ENCODE results near the gene AGTPBP1. TPM values are rescaled to one million over a fixed set of nuclear protein-coding genes. Genes with fewer than 3 reads are reported as not detected.
A peak's percentile ranks its signal among the peaks of the same experiment; 100 is the strongest.

Gene AGTPBP1
- total RNA-seq, 2 experiments from 2014 or later, result 43.9 to 46.4 TPM

- intact Hi-C loops (cut with micrococcal nuclease), result no loop called here
- Mint-ChIP-seq H3K4me3 (no peak overlapping the region), H3K4me1 (ENCODE audit: low read depth) (peaks cover 13% of the 10 kb centered on the region), H3K27me3 (peaks cover 3% of the 10 kb centered on the region), H3K9me3 (no peaks in the 10 kb centered on the region), H3K36me3 (ENCODE audit: low read depth) (no peaks in the 10 kb centered on the region), H3K27ac (no peak overlapping the region)
- no peak for ATAC-seq
- DNase-seq, result no peak
- ChIA-PET POLR2A (no interaction called here), CTCF (no interaction called here)
- TF ChIP-seq, protein P1, sequence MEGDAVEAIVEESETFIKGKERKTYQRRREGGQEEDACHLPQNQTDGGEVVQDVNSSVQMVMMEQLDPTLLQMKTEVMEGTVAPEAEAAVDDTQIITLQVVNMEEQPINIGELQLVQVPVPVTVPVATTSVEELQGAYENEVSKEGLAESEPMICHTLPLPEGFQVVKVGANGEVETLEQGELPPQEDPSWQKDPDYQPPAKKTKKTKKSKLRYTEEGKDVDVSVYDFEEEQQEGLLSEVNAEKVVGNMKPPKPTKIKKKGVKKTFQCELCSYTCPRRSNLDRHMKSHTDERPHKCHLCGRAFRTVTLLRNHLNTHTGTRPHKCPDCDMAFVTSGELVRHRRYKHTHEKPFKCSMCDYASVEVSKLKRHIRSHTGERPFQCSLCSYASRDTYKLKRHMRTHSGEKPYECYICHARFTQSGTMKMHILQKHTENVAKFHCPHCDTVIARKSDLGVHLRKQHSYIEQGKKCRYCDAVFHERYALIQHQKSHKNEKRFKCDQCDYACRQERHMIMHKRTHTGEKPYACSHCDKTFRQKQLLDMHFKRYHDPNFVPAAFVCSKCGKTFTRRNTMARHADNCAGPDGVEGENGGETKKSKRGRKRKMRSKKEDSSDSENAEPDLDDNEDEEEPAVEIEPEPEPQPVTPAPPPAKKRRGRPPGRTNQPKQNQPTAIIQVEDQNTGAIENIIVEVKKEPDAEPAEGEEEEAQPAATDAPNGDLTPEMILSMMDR (IDR thresholded peaks at IDR 0.05), result no peak
Observed at GRCh38 chr9:85746309-85746708, 4.6 kb upstream of the AGTPBP1 start.

GRCh38 chr9:85745203-85745602 is 3.4 kb upstream of the AGTPBP1 start:
- intact Hi-C loops (cut with micrococcal nuclease), result no loop called here
- H3K27me3 Mint-ChIP-seq, result peaks cover 3% of the 10 kb centered on the region
- H3K9me3 Mint-ChIP-seq, result no peaks in the 10 kb centered on the region
- TF ChIP-seq, protein P1 (IDR thresholded peaks at IDR 0.05), result no peak
- DNase-seq (no peak), ATAC-seq (no peak)
- H3K4me3 Mint-ChIP-seq, result no peak overlapping the region
- CTCF ChIA-PET, result interaction anchor here (1.2 kb wide), 1 partner anchor 47 kb away, joined by 5 read pairs; no protein-coding TSS in a partner anchor
- H3K4me1 Mint-ChIP-seq (ENCODE audit: low read depth), result peaks cover 19% of the 10 kb centered on the region
- H3K27ac Mint-ChIP-seq, result no peak overlapping the region
- H3K36me3 Mint-ChIP-seq (ENCODE audit: low read depth), result no peaks in the 10 kb centered on the region
- POLR2A ChIA-PET, result no interaction called here

- ChIA-PET CTCF (interaction anchor here (1.2 kb wide), 1 partner anchor 46 kb away, joined by 5 read pairs; no protein-coding TSS in a partner anchor), POLR2A (no interaction called here)
- peaks cover 22% of the 10 kb centered on the region for H3K4me1 Mint-ChIP-seq (ENCODE audit: low read depth)
- intact Hi-C loops (cut with micrococcal nuclease), result loop anchor here (5.0 kb wide), 1 partner anchor 198 kb away; the partner anchor contains the start of gene NAA35
- H3K9me3 Mint-ChIP-seq, result no peaks in the 10 kb centered on the region
- DNase-seq (no peak), ATAC-seq (no peak)
- no peaks in the 10 kb centered on the region for H3K36me3 Mint-ChIP-seq (ENCODE audit: low read depth)
- no peak overlapping the region for H3K27ac Mint-ChIP-seq
- H3K4me3 Mint-ChIP-seq, result no peak overlapping the region
- TF ChIP-seq, protein P1 (IDR thresholded peaks at IDR 0.05), result no peak
- H3K27me3 Mint-ChIP-seq, result peaks cover 3% of the 10 kb centered on the region
Observed at GRCh38 chr9:85744480-85744879, 2.7 kb upstream of the AGTPBP1 start.

- ChIA-PET CTCF (interaction anchor here (0.7 to 5.2 kb wide), 3 partner anchors 45 to 133 kb away, joined by 4 to 27 read pairs (median 4); no protein-coding TSS in a partner anchor), POLR2A (interaction anchor here (1.1 kb wide), 1 partner anchor 14 kb away, joined by 3 read pairs; no protein-coding TSS in a partner anchor)
- no peaks in the 10 kb centered on the region for H3K36me3 Mint-ChIP-seq (ENCODE audit: low read depth)
- no peak for ATAC-seq
- DNase-seq, result peak; percentile 17
- peak overlapping the region; percentile 63 for H3K4me3 Mint-ChIP-seq
- intact Hi-C loops (cut with micrococcal nuclease), result loop anchor here (5.0 kb wide), 1 partner anchor 199 kb away; the partner anchor contains the start of gene NAA35
- H3K27ac Mint-ChIP-seq, result peak overlapping the region; percentile 81
- peaks cover 3% of the 10 kb centered on the region for H3K27me3 Mint-ChIP-seq
- peaks cover 27% of the 10 kb centered on the region for H3K4me1 Mint-ChIP-seq (ENCODE audit: low read depth)
- TF ChIP-seq, protein P1 (IDR thresholded peaks at IDR 0.05), result no peak
- no peaks in the 10 kb centered on the region for H3K9me3 Mint-ChIP-seq
Observed at GRCh38 chr9:85743275-85744128, 1.7 kb upstream of the AGTPBP1 start.

DNA sequence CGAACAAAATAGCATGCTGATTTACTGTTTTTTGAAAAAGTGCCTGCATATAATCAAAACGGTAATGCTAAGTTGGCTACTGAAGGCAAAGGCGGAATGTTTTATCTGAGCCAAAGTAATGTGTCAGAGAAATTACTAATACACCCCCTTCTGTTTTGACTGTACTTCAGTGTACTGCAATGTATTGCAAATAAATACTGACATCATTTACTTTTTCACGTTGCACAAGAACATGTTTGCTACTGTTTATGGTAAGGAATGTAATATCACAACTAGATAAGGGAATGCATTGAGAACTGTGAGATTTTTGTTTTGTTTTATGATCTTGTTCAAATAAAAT is 813 bp upstream of the AGTPBP1 start:
- TF ChIP-seq, protein P1 (IDR thresholded peaks at IDR 0.05), result no peak
- ATAC-seq (peak; percentile 25), DNase-seq (no peak)
- CTCF ChIA-PET, result interaction anchor here (1.3 to 5.2 kb wide), 2 partner anchors 44 to 132 kb away, joined by 4 to 27 read pairs; no protein-coding TSS in a partner anchor
- POLR2A ChIA-PET, result interaction anchor here (1.2 kb wide), 1 partner anchor 15 kb away, joined by 3 read pairs; no protein-coding TSS in a partner anchor
- H3K9me3 Mint-ChIP-seq, result no peaks in the 10 kb centered on the region
- peak overlapping the region; percentile 92 for H3K27ac Mint-ChIP-seq
- H3K4me1 Mint-ChIP-seq (ENCODE audit: low read depth), result peaks cover 33% of the 10 kb centered on the region
- peak overlapping the region; percentile 96 for H3K4me3 Mint-ChIP-seq
- peaks cover 3% of the 10 kb centered on the region for H3K27me3 Mint-ChIP-seq
- intact Hi-C loops (cut with micrococcal nuclease), result loop anchor here (5.0 kb wide), 1 partner anchor 200 kb away; the partner anchor contains the start of gene NAA35
- H3K36me3 Mint-ChIP-seq (ENCODE audit: low read depth), result no peaks in the 10 kb centered on the region

Data from activated CD8-positive, alpha-beta T cell treated with anti-CD3 and anti-CD28 coated beads for 36 hours (primary cell).